IPS DF 6.9 (cell line): Measurements from ENCODE around the gene LAMTOR5.

Source experiments
- DNase-seq: peaks from one replicate; pipeline ENCODE4 v3.0.0-alpha.2; 2013; ENCODE audit warnings: low read depth, low spot score
- H3K27ac ChIP-seq: one replicate; pipeline ENCODE4 v1.5.1; 2013; ENCODE audit warnings: low read length, control low read depth
- H3K27me3 ChIP-seq: 2 replicates; pipeline ENCODE4 v1.6.1; 2013; ENCODE audit warnings: mild to moderate bottlenecking, low read length; ENCODE audit not compliant: control insufficient read depth, insufficient read depth
- H3K36me3 ChIP-seq: 2 replicates; pipeline ENCODE4 v1.6.1; 2013; ENCODE audit warnings: low read length; ENCODE audit not compliant: control insufficient read depth, insufficient read depth
- H3K4me1 ChIP-seq: 2 replicates; pipeline ENCODE4 v1.6.1; 2013; ENCODE audit warnings: low read length; ENCODE audit not compliant: control insufficient read depth, insufficient read depth
- H3K4me3 ChIP-seq: 2 replicates; pipeline ENCODE4 v1.5.1; 2013; ENCODE audit warnings: mild to moderate bottlenecking, low read length
- H3K9me3 ChIP-seq: 2 replicates; pipeline ENCODE4 v1.6.1; 2013; ENCODE audit warnings: low read length, inconsistent platforms; ENCODE audit not compliant: control insufficient read depth, insufficient read depth
- WGBS: extraction: QIAGEN DNeasy Blood & Tissue Kit; methylation state at CpG from one replicate; pipeline ENCODE4 v1.1.7; 2013; ENCODE audit warnings: mixed read lengths, missing lambda C conversion rate; ENCODE audit not compliant: insufficient read length, insufficient coverage; 5-methylcytosine and 5-hydroxymethylcytosine counted together

Gene LAMTOR5

DNA sequence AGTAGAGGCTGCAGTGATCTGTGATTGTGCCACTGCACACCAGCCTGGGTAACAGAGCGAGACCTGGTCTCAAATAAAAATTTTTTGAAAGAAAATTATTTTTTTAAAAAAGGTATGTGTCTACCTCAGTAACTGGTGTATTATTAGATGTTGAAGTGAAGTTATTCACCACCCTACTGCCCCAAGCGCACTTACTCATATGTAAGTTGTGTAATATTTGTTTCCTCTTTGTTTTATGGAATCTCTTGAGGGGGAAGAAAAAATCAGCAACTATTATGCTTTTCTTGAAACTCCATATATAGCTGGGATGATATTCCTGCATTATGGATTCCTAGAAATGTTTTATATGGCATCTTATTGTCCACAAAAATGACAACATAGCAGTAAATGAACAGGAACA is 47.1 kb downstream of the LAMTOR5 start:
- no peaks in the 10 kb centered on the region for H3K36me3 ChIP-seq
- H3K27me3 ChIP-seq = no peaks in the 10 kb centered on the region
- no peaks in the 10 kb centered on the region for H3K9me3 ChIP-seq
- H3K4me3 ChIP-seq = no peak overlapping the region
- no CpG with 5 or more reads among the region's 2 CpGs for WGBS
- H3K27ac ChIP-seq = no peak overlapping the region
- no peak for DNase-seq
- H3K4me1 ChIP-seq = no peaks in the 10 kb centered on the region

- no CpG with 5 or more reads among the region's 2 CpGs for WGBS
- DNase-seq = no peak
- Histone ChIP-seq H3K4me1 (no peaks in the 10 kb centered on the region), H3K36me3 (no peaks in the 10 kb centered on the region), H3K27ac (no peak overlapping the region), H3K27me3 (no peaks in the 10 kb centered on the region), H3K9me3 (no peaks in the 10 kb centered on the region), H3K4me3 (no peak overlapping the region)
These were observed 51.1 kb downstream of the LAMTOR5 start for GRCh38 chr1:110356379-110356778.

GRCh38 chr1:110355321-110355720 is 52.2 kb downstream of the LAMTOR5 start:
- no CpG with 5 or more reads among the region's 1 CpG for WGBS
- Histone ChIP-seq H3K4me1 (no peaks in the 10 kb centered on the region), H3K4me3 (no peak overlapping the region), H3K9me3 (no peaks in the 10 kb centered on the region), H3K27ac (no peak overlapping the region), H3K27me3 (no peaks in the 10 kb centered on the region), H3K36me3 (no peaks in the 10 kb centered on the region)
- DNase-seq = no peak
